Lung (tissue), 12 donors: ENCODE measurements around the gene KSR1. TPM values are rescaled to one million over a fixed set of nuclear protein-coding genes. Genes with fewer than 3 reads are reported as not detected.

Source experiments
- ATAC-seq: fragments of 200-7000 bp; cut with Tn5 transposase; one replicate; pipeline ENCODE4 v1.9.1; 2020; ENCODE audit warnings: moderate number of reproducible peaks; ENCODE audit not compliant: insufficient read depth, low FRiP score
- DNase-seq, 3 donors: peaks; one replicate each; pipeline ENCODE4 v3.0.0-alpha.2; 2013 to 2017
- H3K27ac ChIP-seq, 2 donors: one replicate each; pipeline ENCODE4 v1.5.1; 2013; ENCODE audit warnings: mild to moderate bottlenecking in 2 of 2, moderate library complexity in 2 of 2, control low read depth in 1 of 2, inconsistent platforms in 1 of 2, low read depth in 1 of 2, low read length in 1 of 2
- H3K27me3 ChIP-seq, 3 donors: one replicate each; pipeline ENCODE4 v1.5.1; 2013; ENCODE audit warnings: low read length in 2 of 3; ENCODE audit not compliant: control insufficient read depth in 3 of 3, insufficient read depth in 3 of 3
- H3K36me3 ChIP-seq, 4 donors: one replicate each; pipeline ENCODE4 v1.5.1; 2013; ENCODE audit warnings: low read length in 4 of 4, mild to moderate bottlenecking in 1 of 4, moderate library complexity in 1 of 4; ENCODE audit not compliant: control insufficient read depth in 4 of 4, insufficient read depth in 4 of 4
- H3K4me1 ChIP-seq, 5 donors: one replicate each; pipeline ENCODE4 v1.5.1; 2013; ENCODE audit warnings: low read length in 5 of 5, mild to moderate bottlenecking in 2 of 5, moderate library complexity in 1 of 5; ENCODE audit not compliant: control insufficient read depth in 5 of 5, insufficient read depth in 5 of 5
- H3K4me3 ChIP-seq: one replicate; pipeline ENCODE4 v1.5.1; 2013; ENCODE audit warnings: mild to moderate bottlenecking, control low read depth, moderate library complexity
- H3K9ac ChIP-seq, 2 donors: one replicate each; pipeline ENCODE4 v1.5.1; 2013; ENCODE audit warnings: low read length in 2 of 2, control low read depth in 1 of 2; ENCODE audit not compliant: insufficient read depth in 1 of 2
- H3K9me3 ChIP-seq, 4 donors: one replicate each; pipeline ENCODE4 v1.5.1; 2013; ENCODE audit warnings: low read length in 3 of 4, mild to moderate bottlenecking in 1 of 4, moderate library complexity in 1 of 4; ENCODE audit not compliant: control insufficient read depth in 4 of 4, insufficient read depth in 3 of 4
- CTCF ChIP-seq: IDR thresholded peaks from 2 replicates; pipeline ENCODE4 v1.5.1; 2012; ENCODE audit warnings: mild to moderate bottlenecking; ENCODE audit errors: control extremely low read depth, extremely low read depth
- WGBS, 2 donors: extraction: QIAGEN DNeasy Blood & Tissue Kit; methylation state at CpG; one replicate each; pipeline ENCODE4 v1.1.7; 2013; 5-methylcytosine and 5-hydroxymethylcytosine counted together
- polyA plus RNA-seq, 2 donors: library from polyadenylated mRNA; stranded (reverse); fragments of 200-250 nt; gene quantifications; one replicate each; pipeline ENCODE4 v1.2.1, GENCODE V29; 2013
- total RNA-seq, 2 donors: library from RNA; depleted of rRNA in 1 of 2; stranded (reverse); fragments of >200 nt in 1 of 2; gene quantifications; one replicate each; pipeline ENCODE4 v1.2.1, GENCODE V29; 2014 to 2021
- donor health status: control.
- donor health status: control.
- donor health status: Bipolar disorder and iron deficiency.
- donor health status: healthy.
- donor health status: DM: yes; HTN: yes; CAD: no.

The KSR1 gene
- total and polyA plus RNA-seq, 4 donors = 26.8 to 70.0 (median 42.3) TPM

GRCh38 chr17:27575912-27576252, 119.6 kb downstream of the KSR1 start:
- WGBS, 2 donors = 67 to 84% methylated on average over 2 of the region's 2 CpGs
- Histone ChIP-seq H3K4me1 (peaks cover 6 to 36% (median 13%) of the 10 kb centered on the region in 5 donors), H3K4me3 (no peak overlapping the region), H3K27me3 (no peaks in the 10 kb centered on the region), H3K36me3 (peaks cover 0 to 5% (median 0%) of the 10 kb centered on the region in 4 donors), H3K9me3 (no peaks in the 10 kb centered on the region), H3K9ac (no peak overlapping the region), H3K27ac (no peak overlapping the region)
- no peak for DNase-seq
- TF ChIP-seq CTCF = no peak
- no peak for ATAC-seq

- no peak overlapping the region for H3K9ac ChIP-seq
- H3K36me3 ChIP-seq = peaks cover 0 to 5% (median 0%) of the 10 kb centered on the region in 4 donors
- DNase-seq = peak in 1 of 3 donors; percentile 34
- no peaks in the 10 kb centered on the region for H3K27me3 ChIP-seq
- peaks cover 6 to 36% (median 13%) of the 10 kb centered on the region in 5 donors for H3K4me1 ChIP-seq
- ATAC-seq = no peak
- no peak overlapping the region for H3K4me3 ChIP-seq
- peak overlapping the region in 1 of 2 donors; percentile 67 for H3K27ac ChIP-seq
- H3K9me3 ChIP-seq = no peaks in the 10 kb centered on the region
- no peak for TF ChIP-seq CTCF
- 54 to 59% methylated on average over 8 of the region's 8 CpGs for WGBS, 2 donors
Observed at GRCh38 chr17:27576477-27577083, 120.3 kb downstream of the KSR1 start.

GRCh38 chr17:27577121-27577761, 121.0 kb downstream of the KSR1 start:
- Histone ChIP-seq H3K4me3 (no peak overlapping the region), H3K27ac (peak overlapping the region in 1 of 2 donors; percentile 82), H3K36me3 (peaks cover 0 to 5% (median 0%) of the 10 kb centered on the region in 4 donors), H3K27me3 (no peaks in the 10 kb centered on the region), H3K4me1 (peaks cover 3 to 34% (median 13%) of the 10 kb centered on the region in 5 donors), H3K9me3 (no peaks in the 10 kb centered on the region), H3K9ac (peak overlapping the region in 1 of 2 donors; percentile 73)
- ATAC-seq (no peak), DNase-seq (peak; percentile 55 to 73 (median 66))
- TF ChIP-seq CTCF = no peak
- WGBS, 2 donors = 72 to 84% methylated on average over 20 of the region's 20 CpGs
